ENCODE measurements around the gene SLC8A1. TPM values are rescaled to one million over a fixed set of nuclear protein-coding genes. Genes with fewer than 3 reads are reported as not detected.

SLC8A1 gene
- total RNA-seq, 2 experiments from 2014 or later = 0.44 to 1.1 TPM

DNA sequence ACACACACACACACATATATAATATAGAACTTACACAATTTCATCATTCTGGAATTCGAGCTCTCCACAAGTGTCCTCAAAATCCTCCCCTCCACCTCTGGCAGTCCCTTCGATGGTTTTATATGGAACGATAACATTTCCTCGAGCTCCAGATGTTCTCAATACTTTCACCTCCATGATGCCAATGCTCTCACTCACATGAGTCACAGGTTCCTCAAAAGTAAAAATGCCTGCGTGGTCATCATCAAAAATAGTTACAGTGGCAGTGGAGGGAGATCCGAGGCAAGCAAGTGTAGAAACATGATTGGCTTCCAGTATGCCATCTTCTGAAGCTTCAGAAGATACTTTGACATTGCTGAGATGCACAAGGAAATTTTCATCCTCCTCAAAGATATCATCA is 23.5 kb downstream of the SLC8A1 start:
- CTCF ChIA-PET = no interaction called here
- H3K36me3 Mint-ChIP-seq = no peaks in the 10 kb centered on the region
- H3K4me3 Mint-ChIP-seq = no peak overlapping the region
- H3K9me3 Mint-ChIP-seq (ENCODE audit: low read depth) = no peaks in the 10 kb centered on the region
- H3K27me3 Mint-ChIP-seq = no peaks in the 10 kb centered on the region
- no peaks in the 10 kb centered on the region for H3K4me1 Mint-ChIP-seq
- H3K27ac Mint-ChIP-seq = no peak overlapping the region
- ATAC-seq = no peak
- no peak for DNase-seq

DNA sequence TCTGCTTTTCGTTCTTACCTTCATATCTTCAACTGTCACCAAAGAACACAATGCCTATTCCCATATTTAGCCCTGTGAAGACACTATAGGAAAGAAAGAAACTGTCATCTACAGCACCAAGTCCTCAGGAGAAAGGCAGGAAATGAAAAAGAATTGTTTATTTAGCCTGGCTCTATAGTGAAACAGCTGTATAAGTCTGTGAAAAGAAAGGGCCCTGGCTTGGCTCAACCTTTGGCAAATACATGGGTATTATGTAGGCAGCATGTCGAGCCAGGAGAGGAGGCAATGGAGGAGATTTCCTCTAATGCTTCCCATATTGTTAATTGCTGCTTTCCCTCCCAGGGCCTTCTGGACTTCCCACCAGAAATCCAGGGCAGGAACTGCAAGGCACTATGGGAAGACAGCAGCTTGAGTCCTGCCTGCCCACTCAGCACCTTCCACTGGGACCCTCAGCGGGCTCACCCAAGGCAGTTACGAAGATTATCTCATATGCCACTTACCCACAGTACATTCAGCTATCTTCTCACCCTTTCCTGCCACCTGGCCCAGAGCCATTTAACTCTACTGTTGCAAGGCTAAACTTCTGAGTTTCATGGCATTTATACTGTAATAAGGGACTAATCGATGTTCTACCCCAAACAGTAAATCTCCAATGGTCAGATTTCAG is 30.1 kb downstream of the SLC8A1 start:
- H3K4me3 Mint-ChIP-seq = no peak overlapping the region
- no peaks in the 10 kb centered on the region for H3K36me3 Mint-ChIP-seq

DNA sequence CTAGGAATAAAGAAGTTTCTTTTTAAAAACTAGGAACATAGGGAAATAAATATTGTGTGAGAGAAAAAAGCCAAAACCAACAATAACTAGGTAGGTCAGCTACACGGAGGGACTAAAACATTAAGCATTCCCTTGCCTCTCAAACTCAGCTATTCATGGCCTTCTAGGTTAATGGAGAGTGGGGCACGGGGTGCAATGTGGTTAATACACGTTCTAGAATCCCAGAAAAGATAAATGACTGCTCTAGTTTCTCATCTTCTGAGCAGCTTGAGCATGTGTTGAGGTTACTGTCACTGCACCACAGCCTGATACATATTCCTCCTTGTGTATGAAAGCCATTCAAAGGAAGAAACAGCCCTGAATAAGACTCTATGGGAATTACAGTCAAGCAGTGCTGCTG is 31.4 kb downstream of the SLC8A1 start:
- H3K27me3 Mint-ChIP-seq = no peaks in the 10 kb centered on the region
- H3K36me3 Mint-ChIP-seq = no peaks in the 10 kb centered on the region
- no peaks in the 10 kb centered on the region for H3K9me3 Mint-ChIP-seq (ENCODE audit: low read depth)
- H3K27ac Mint-ChIP-seq = no peak overlapping the region
- H3K4me3 Mint-ChIP-seq = no peak overlapping the region
- DNase-seq = no peak
- no peak for ATAC-seq
- H3K4me1 Mint-ChIP-seq = no peaks in the 10 kb centered on the region
- CTCF ChIA-PET = no interaction called here

More for the DNA sequence above, 30.1 kb downstream of the SLC8A1 start:
- ATAC-seq = no peak
- Mint-ChIP-seq H3K9me3 (ENCODE audit: low read depth) (no peaks in the 10 kb centered on the region), H3K4me1 (no peaks in the 10 kb centered on the region), H3K27ac (no peak overlapping the region), H3K27me3 (no peaks in the 10 kb centered on the region)
- DNase-seq = no peak
- CTCF ChIA-PET = no interaction called here

DNA sequence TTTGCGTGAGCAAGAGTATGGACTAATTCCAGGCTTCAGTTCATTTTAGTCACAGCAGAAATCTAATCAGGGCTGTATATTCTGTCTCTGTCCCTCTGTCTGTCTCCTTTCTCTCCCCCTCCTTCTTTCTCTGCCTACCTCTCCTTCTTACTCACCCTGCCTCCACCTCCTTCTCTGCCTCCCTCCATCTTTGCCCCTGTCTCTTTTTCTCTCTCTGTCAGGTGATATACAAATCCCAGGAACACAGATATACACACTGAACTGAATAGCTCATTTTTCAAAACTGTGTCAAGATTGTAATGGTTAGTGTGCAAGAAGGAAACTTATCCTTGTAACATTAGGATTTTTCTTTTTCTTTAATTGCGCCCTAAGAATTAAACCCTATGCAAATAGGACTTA is 32.5 kb downstream of the SLC8A1 start:
- no peaks in the 10 kb centered on the region for H3K9me3 Mint-ChIP-seq (ENCODE audit: low read depth)
- H3K4me3 Mint-ChIP-seq = no peak overlapping the region
- no peaks in the 10 kb centered on the region for H3K36me3 Mint-ChIP-seq
- ATAC-seq (no peak), DNase-seq (no peak)
- no peaks in the 10 kb centered on the region for H3K27me3 Mint-ChIP-seq
- no peak overlapping the region for H3K27ac Mint-ChIP-seq
- H3K4me1 Mint-ChIP-seq = no peaks in the 10 kb centered on the region
- CTCF ChIA-PET = no interaction called here

DNA sequence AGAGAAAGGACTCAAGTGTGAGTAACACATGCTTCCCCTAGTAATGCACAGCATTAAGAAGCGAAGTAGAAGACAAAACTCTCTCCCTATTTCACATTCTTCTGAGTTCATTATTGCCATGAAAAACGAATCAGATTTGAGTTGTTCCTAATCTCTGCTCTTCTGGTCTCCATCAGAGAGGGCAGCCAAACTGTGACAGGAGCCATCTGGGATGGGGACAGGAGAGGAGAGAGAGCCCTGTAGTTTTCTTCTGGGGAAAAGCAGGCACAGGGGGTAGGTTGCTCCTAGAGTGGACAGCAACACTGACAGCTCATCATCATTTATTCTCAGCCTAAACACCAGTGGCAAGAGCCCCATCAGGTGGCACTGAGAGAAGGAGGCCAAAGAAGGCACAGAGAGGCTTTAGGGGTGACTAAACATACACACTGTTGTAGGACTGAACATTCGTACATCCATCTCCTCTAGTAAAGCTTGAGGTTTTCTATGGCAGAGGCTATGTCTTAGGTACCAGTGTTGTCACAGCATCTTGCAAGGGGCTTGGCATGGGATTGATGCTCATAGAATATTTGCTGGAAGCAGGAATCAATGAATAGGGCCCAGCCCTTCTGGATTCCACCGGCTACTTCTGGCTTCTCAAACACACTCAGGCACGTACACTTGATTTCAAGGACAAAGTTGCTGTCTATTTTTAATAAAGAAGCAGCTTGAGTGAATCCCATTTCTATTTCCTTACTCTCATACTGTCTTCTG is 33.1 kb downstream of the SLC8A1 start:
- Mint-ChIP-seq H3K27ac (no peak overlapping the region), H3K4me1 (no peaks in the 10 kb centered on the region), H3K36me3 (no peaks in the 10 kb centered on the region), H3K27me3 (no peaks in the 10 kb centered on the region), H3K9me3 (ENCODE audit: low read depth) (no peaks in the 10 kb centered on the region), H3K4me3 (no peak overlapping the region)
- DNase-seq = no peak
- CTCF ChIA-PET = no interaction called here
- no peak for ATAC-seq

DNA sequence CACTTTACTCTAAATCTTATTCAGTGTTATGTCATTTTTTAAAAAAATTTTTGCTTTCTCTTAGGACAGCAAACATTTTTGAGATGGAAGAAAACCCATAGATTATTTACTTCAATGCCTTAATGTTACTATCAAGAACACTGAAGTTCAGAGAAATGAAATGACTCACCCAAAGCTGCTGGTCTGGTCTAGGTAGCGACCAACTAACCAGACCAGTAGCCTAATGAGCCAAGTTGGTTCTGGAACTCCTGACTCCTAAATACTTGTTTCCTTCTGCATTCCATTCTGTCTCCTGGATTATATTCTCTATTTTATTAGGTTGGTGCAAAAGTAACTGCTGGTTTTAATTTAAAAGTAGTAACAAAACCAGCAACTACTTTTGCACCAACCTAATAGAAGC is 35.4 kb downstream of the SLC8A1 start:
- H3K36me3 Mint-ChIP-seq = no peaks in the 10 kb centered on the region
- CTCF ChIA-PET = no interaction called here
- H3K27ac Mint-ChIP-seq = no peak overlapping the region
- H3K27me3 Mint-ChIP-seq = no peaks in the 10 kb centered on the region
- H3K4me1 Mint-ChIP-seq = no peaks in the 10 kb centered on the region
- H3K9me3 Mint-ChIP-seq (ENCODE audit: low read depth) = no peaks in the 10 kb centered on the region
- DNase-seq = no peak
- no peak overlapping the region for H3K4me3 Mint-ChIP-seq
- ATAC-seq = no peak

DNA sequence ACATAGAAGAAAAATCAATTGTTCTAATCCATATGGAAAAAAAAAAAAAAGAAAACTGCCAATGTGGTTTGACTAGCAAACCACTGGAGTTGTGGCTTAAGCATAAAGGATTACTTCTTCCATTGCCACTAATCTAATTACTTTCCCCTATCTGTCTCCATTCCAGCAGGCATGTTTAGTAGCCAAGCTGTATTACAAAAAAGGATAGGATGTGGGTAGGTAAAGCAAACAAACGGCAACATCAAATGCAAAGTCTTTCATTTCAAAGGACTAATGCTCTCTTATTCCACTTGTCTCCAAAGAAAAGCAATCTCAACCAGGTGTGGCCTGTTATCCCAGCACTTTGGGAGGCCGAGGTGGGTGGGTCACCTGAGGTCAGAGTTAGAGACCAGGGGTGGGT is 36.5 kb downstream of the SLC8A1 start:
- CTCF ChIA-PET = interaction anchor here (0.6 kb wide), 1 partner anchor 58 kb away, joined by 3 read pairs; no protein-coding TSS in a partner anchor
- Mint-ChIP-seq H3K4me1 (no peaks in the 10 kb centered on the region), H3K4me3 (no peak overlapping the region), H3K27me3 (no peaks in the 10 kb centered on the region), H3K36me3 (no peaks in the 10 kb centered on the region), H3K9me3 (ENCODE audit: low read depth) (no peaks in the 10 kb centered on the region), H3K27ac (no peak overlapping the region)
- ATAC-seq (no peak), DNase-seq (no peak)

DNA sequence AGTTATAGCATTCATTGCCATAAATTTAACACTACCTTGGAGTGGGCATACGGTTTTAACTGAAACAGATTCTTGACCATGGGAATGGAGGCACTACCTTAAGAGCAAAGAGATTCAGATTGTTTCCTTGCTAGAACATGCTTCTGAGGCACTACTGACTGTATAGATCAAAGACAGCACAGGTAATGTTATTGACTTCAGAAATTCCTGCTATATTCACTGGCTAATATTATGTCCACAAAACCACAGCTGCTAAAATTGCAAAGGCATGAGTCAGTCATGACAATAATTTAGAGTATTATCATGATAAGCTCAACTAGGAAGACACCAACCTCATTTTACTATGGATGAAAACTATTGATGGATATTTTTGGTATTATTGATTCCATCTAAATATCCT is 39.4 kb downstream of the SLC8A1 start:
- H3K9me3 Mint-ChIP-seq (ENCODE audit: low read depth) = no peaks in the 10 kb centered on the region
- DNase-seq (no peak), ATAC-seq (no peak)
- no peaks in the 10 kb centered on the region for H3K4me1 Mint-ChIP-seq
- CTCF ChIA-PET = no interaction called here
- no peak overlapping the region for H3K27ac Mint-ChIP-seq
- H3K27me3 Mint-ChIP-seq = no peaks in the 10 kb centered on the region
- H3K36me3 Mint-ChIP-seq = no peaks in the 10 kb centered on the region
- no peak overlapping the region for H3K4me3 Mint-ChIP-seq

DNA sequence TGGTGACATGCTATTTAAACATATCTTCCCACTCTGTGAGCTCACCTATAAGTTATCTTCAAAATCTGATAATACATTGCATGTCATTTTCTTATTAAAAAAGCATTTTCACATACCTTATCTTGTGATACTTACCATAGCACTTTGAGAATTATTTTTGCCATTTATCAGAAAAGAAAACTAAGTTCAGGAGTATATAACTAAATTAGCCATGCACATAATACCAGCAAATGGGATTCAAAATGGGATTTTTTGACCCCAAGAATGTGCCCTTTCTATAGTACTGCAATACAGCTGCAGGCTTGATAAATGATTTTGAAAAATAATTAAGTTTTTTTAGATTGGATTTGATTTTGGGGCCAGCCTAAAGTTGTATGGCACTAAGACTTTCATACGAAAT is 41.2 kb downstream of the SLC8A1 start:
- no peaks in the 10 kb centered on the region for H3K27me3 Mint-ChIP-seq
- H3K9me3 Mint-ChIP-seq (ENCODE audit: low read depth) = no peaks in the 10 kb centered on the region
- DNase-seq (no peak), ATAC-seq (no peak)
- CTCF ChIA-PET = no interaction called here
- no peaks in the 10 kb centered on the region for H3K4me1 Mint-ChIP-seq
- H3K4me3 Mint-ChIP-seq = no peak overlapping the region
- no peak overlapping the region for H3K27ac Mint-ChIP-seq
- no peaks in the 10 kb centered on the region for H3K36me3 Mint-ChIP-seq

DNA sequence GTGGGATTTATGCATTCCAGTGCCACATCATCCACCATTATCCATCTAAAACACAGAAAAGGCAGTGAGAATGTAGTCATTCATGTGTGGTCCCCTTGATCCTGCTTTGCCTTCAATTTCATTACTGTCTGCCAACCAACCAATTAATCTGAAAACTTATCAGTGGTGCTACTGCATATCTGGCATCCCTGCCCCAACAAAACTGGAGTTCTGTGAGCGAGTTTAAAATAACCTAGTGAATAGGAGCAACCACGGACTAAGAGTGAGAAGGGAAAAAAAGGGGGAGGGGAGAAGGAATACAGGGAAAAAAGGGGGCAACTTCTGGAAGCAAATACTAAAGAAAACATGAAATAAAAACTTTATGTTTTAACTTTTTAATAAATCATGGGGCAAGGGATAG is 42.2 kb downstream of the SLC8A1 start:
- Mint-ChIP-seq H3K27me3 (no peaks in the 10 kb centered on the region), H3K27ac (no peak overlapping the region), H3K36me3 (no peaks in the 10 kb centered on the region), H3K9me3 (ENCODE audit: low read depth) (no peaks in the 10 kb centered on the region), H3K4me3 (no peak overlapping the region), H3K4me1 (no peaks in the 10 kb centered on the region)
- CTCF ChIA-PET = no interaction called here
- DNase-seq (no peak), ATAC-seq (no peak)

DNA sequence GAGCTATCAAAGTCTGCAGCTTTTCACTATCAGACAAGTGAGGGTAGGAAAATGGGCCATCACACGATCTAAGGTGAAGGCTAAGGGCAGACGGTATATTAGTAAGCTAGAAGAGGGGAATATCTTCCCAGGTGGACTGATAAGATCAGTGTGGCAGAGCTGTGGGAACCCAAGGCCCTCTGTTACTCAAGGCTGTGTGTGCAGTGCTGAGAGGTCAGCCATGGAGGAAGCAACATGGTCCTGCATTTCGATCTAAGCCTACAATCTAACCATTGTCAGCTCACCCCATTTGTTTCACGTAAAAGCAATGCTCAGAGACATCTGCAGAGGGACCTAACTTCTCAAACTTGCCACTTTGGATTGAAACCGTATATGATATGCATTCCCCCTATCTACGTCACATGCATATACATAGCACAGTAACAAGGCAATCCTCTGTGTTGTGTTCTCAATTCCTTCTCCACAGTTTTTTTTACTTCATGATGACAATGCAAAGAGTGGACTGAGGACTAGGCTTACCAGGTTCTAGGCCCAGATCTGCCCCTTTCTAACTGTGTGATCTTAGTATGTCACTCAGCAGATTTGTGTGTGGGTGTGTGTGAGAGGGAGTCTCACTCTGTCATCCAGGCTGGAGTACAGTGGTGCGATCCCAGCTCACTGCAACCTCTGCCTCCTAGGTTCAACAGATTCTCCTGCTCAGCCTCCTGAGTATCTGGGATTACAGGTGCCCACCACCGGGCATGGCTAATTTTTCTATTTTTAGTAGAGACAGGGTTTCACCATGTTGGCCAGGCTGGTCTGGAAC is 45.2 kb downstream of the SLC8A1 start:
- CTCF ChIA-PET = no interaction called here
- ATAC-seq (no peak), DNase-seq (no peak)
- Mint-ChIP-seq H3K36me3 (no peaks in the 10 kb centered on the region), H3K27ac (no peak overlapping the region), H3K9me3 (ENCODE audit: low read depth) (no peaks in the 10 kb centered on the region), H3K4me3 (no peak overlapping the region), H3K27me3 (no peaks in the 10 kb centered on the region), H3K4me1 (no peaks in the 10 kb centered on the region)

DNA sequence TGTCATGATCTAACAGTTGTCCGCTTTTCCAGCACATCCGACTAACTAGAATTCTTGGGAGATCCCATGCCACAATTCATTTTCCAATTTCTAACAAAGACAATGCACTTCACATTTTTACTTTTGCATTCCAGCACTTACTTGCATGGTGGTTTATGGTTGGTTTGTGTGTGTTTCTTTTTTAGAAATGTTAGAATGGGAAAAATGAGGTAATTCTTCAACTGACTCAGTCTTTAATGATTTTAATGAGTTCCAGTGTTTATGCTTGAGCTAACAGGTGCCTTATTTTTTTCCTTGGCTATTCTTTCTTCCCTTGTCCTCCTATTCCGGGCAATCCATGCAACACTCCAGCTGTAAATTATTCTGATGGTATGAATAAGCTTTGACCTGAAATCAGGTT is 46.4 kb downstream of the SLC8A1 start:
- DNase-seq = no peak
- Mint-ChIP-seq H3K4me3 (no peak overlapping the region), H3K36me3 (no peaks in the 10 kb centered on the region), H3K27me3 (no peaks in the 10 kb centered on the region), H3K27ac (no peak overlapping the region), H3K4me1 (no peaks in the 10 kb centered on the region), H3K9me3 (ENCODE audit: low read depth) (no peaks in the 10 kb centered on the region)
- ATAC-seq = no peak
- CTCF ChIA-PET = no interaction called here

DNA sequence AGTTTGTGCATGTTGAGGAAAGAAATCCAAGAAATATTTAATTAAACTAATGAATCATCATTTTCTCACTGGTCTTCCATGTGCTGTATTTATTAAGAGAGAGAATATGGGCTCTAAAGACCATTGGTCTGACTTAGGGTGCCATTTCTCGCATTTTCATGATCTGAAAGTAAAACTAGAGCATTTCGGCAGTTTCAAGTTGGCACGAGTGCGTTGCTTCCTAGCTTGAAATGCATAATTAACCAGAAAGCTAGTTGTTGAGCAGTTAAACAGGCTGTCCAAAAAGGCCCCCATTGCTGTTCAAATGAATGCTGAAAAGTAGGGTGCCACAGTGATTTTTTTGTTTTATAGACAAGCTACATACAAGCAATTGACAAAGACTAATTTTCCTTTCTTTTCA is 47.4 kb downstream of the SLC8A1 start:
- Mint-ChIP-seq H3K27ac (no peak overlapping the region), H3K27me3 (no peaks in the 10 kb centered on the region), H3K36me3 (no peaks in the 10 kb centered on the region), H3K9me3 (ENCODE audit: low read depth) (no peaks in the 10 kb centered on the region), H3K4me1 (no peaks in the 10 kb centered on the region), H3K4me3 (no peak overlapping the region)
- CTCF ChIA-PET = no interaction called here
- DNase-seq = no peak
- no peak for ATAC-seq

DNA sequence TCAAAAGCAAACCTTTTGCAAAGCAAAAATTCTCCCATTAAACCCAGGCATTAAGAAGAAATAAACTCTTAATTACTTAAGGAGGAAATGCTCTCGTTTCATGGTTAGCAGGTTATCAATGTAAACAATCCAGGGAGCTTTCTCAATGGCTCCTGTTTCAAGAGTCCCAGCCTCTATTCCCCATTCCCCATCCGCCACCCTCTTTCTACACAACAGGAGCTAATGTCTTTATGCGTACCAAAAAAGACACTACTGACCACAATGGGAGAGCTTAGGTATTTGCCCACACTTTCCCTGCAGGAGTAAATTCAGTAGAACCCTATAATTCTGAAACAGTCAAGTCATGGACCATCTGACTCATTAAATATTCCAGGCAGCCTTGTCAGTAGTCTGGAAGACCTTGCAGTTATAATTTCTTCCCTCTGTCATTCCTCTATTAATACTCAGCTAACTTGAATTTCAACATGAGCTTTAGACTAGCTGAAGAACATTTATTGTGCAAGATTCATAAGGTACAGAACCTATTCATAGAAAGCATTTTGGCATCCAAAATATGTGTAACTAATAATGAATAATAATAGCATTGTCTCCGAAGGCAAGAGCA is 48.6 kb downstream of the SLC8A1 start:
- DNase-seq (no peak), ATAC-seq (no peak)
- no peaks in the 10 kb centered on the region for H3K36me3 Mint-ChIP-seq
- no peaks in the 10 kb centered on the region for H3K27me3 Mint-ChIP-seq
- no peaks in the 10 kb centered on the region for H3K4me1 Mint-ChIP-seq
- H3K27ac Mint-ChIP-seq = no peak overlapping the region
- no peak overlapping the region for H3K4me3 Mint-ChIP-seq
- H3K9me3 Mint-ChIP-seq (ENCODE audit: low read depth) = no peaks in the 10 kb centered on the region
- CTCF ChIA-PET = no interaction called here

All from activated CD8-positive, alpha-beta memory T cell treated with anti-CD3 and anti-CD28 coated beads, Interleukin-2, amount 10 ng/mL, durations not matched to agents 7 days and 5 days (primary cell).